ENCODE results near the gene LRP5.

- TF ChIP-seq CTCF (IDR thresholded peaks at IDR 0.05) (no peak), POLR2A (IDR thresholded peaks at IDR 0.05) (no peak), EP300 (IDR thresholded peaks at IDR 0.05) (no peak), POLR2AphosphoS5 (IDR thresholded peaks at IDR 0.05) (no peak)
Observed at GRCh38 chr11:68379206-68379605, 66.8 kb downstream of the LRP5 start.

Measured in gastroesophageal sphincter (tissue), 3 donors.